Liver (tissue), 9 donors: ENCODE data around the gene TRDN. TPM values are rescaled to one million over a fixed set of nuclear protein-coding genes. Genes with fewer than 3 reads are reported as not detected.

ENCODE experiments used
- DNase-seq: peaks from one replicate; pipeline ENCODE4 v3.0.0-alpha.2; 2017; ENCODE audit warnings: low spot score
- H3K27ac ChIP-seq, 2 donors: one replicate each; pipeline ENCODE4 v1.7.0; 2013; ENCODE audit warnings: inconsistent platforms in 2 of 2, low read length in 2 of 2, control low read depth in 1 of 2, low read depth in 1 of 2, mild to moderate bottlenecking in 1 of 2
- H3K27me3 ChIP-seq, 4 donors: one replicate each; pipeline versions ENCODE4 v1.6.1 to v1.7.0; 2013; ENCODE audit warnings: low read length in 3 of 4, inconsistent platforms in 1 of 4, mild to moderate bottlenecking in 1 of 4, moderate library complexity in 1 of 4; ENCODE audit not compliant: control insufficient read depth in 4 of 4, insufficient read depth in 4 of 4
- H3K36me3 ChIP-seq, 4 donors: one replicate each; pipeline versions ENCODE4 v1.6.1 to v1.7.0; 2013; ENCODE audit warnings: low read length in 3 of 4, mild to moderate bottlenecking in 3 of 4, low read depth in 1 of 4, moderate library complexity in 1 of 4; ENCODE audit not compliant: control insufficient read depth in 4 of 4, insufficient read depth in 3 of 4
- H3K4me1 ChIP-seq, 4 donors: one replicate each; pipeline versions ENCODE4 v1.6.1 to v1.7.0; 2013; ENCODE audit warnings: low read length in 3 of 4, mild to moderate bottlenecking in 3 of 4, moderate library complexity in 1 of 4; ENCODE audit not compliant: control insufficient read depth in 4 of 4, insufficient read depth in 4 of 4
- H3K4me3 ChIP-seq, 3 donors: one replicate each; pipeline versions ENCODE4 v1.6.1 to v1.7.0; 2013; ENCODE audit warnings: low read length in 3 of 3, control low read depth in 1 of 3, low read depth in 1 of 3, mild to moderate bottlenecking in 1 of 3
- H3K9ac ChIP-seq, 2 donors: one replicate each; pipeline ENCODE4 v1.7.0; 2013; ENCODE audit warnings: low read length in 2 of 2, mild to moderate bottlenecking in 2 of 2, moderate library complexity in 2 of 2, control low read depth in 1 of 2, low read depth in 1 of 2
- H3K9me3 ChIP-seq, 4 donors: one replicate each; pipeline versions ENCODE4 v1.6.1 to v1.7.0; 2013; ENCODE audit warnings: low read length in 3 of 4; ENCODE audit not compliant: control insufficient read depth in 4 of 4
- FOXA1 ChIP-seq: IDR thresholded peaks from 2 replicates; pipeline ENCODE4 v1.6.1; 2016; ENCODE audit warnings: antibody characterized with exemption
- FOXA2 ChIP-seq: IDR thresholded peaks from 2 replicates; pipeline ENCODE4 v1.6.1; 2016; ENCODE audit warnings: antibody characterized with exemption
- GABPA ChIP-seq, 2 donors: IDR thresholded peaks in 1 of 2; conservative IDR thresholded peaks in 1 of 2; 2 replicates each; pipeline ENCODE4 v1.6.1; 2016; ENCODE audit warnings: antibody characterized with exemption in 2 of 2, mild to moderate bottlenecking in 1 of 2, moderate library complexity in 1 of 2
- HNF4A ChIP-seq, 2 donors: conservative IDR thresholded peaks; 2 replicates each; pipeline ENCODE4 v1.6.1; 2016; ENCODE audit warnings: antibody characterized with exemption in 2 of 2, mild to moderate bottlenecking in 2 of 2
- HNF4G ChIP-seq: IDR thresholded peaks from 2 replicates; pipeline ENCODE4 v1.6.1; 2016; ENCODE audit warnings: antibody characterized with exemption
- JUND ChIP-seq, 2 donors: IDR thresholded peaks; 2 replicates each; pipeline ENCODE4 v1.6.1; 2016; ENCODE audit warnings: antibody characterized with exemption in 2 of 2
- RAD21 ChIP-seq, 2 donors: IDR thresholded peaks; 2 replicates each; pipeline ENCODE4 v1.6.1; 2016; ENCODE audit warnings: antibody characterized with exemption in 2 of 2, mild to moderate bottlenecking in 2 of 2
- RXRA ChIP-seq, 2 donors: IDR thresholded peaks; 2 replicates each; pipeline ENCODE4 v1.6.1; 2017 to 2018; ENCODE audit warnings: antibody characterized with exemption in 2 of 2, mild to moderate bottlenecking in 1 of 2
- SP1 ChIP-seq: IDR thresholded peaks from 2 replicates; pipeline ENCODE4 v1.6.1; 2018; ENCODE audit warnings: antibody characterized with exemption, mild to moderate bottlenecking
- TAF1 ChIP-seq: conservative IDR thresholded peaks from 2 replicates; pipeline ENCODE4 v1.6.1; 2016; ENCODE audit warnings: antibody characterized with exemption, mild to moderate bottlenecking
- YY1 ChIP-seq: IDR thresholded peaks from 2 replicates; pipeline ENCODE4 v1.6.1; 2016; ENCODE audit warnings: antibody characterized with exemption, mild to moderate bottlenecking
- WGBS: extraction: QIAGEN DNeasy Blood & Tissue Kit; methylation state at CpG from one replicate; pipeline ENCODE4 v1.1.7; 2013; 5-methylcytosine and 5-hydroxymethylcytosine counted together
- polyA plus RNA-seq, 2 donors: library from polyadenylated mRNA; stranded (reverse) in 1 of 2; unstranded in 1 of 2; fragments of 200-250 nt in 1 of 2; fragments of >200 nt in 1 of 2; fragmentation: Nextera tagmentation in 1 of 2; extraction: Ambion mirVana in 1 of 2; gene quantifications; one replicate each; pipeline versions ENCODE4 v1.2.1 to v1.2.3, GENCODE V29; 2013 to 2015
- total RNA-seq, 2 donors: library from RNA; depleted of rRNA; stranded (reverse); fragments of >200 nt; gene quantifications; one replicate each; pipeline ENCODE4 v1.2.3, GENCODE V29; 2014
- TF ChIP-seq, protein P1 (sequence below): fragments of 150-350 bp; IDR thresholded peaks from 2 replicates; pipeline ENCODE4 v1.5.1; 2017; ENCODE audit warnings: improper control_type of control experiment, low read depth, low read length; ENCODE audit not compliant: missing input control
- TF ChIP-seq, protein P2 (sequence below): IDR thresholded peaks from 2 replicates; pipeline ENCODE4 v1.6.1; 2016; ENCODE audit warnings: antibody characterized with exemption
- TF ChIP-seq, protein P3 (sequence below): IDR thresholded peaks from 2 replicates; pipeline ENCODE4 v1.6.1; 2016; ENCODE audit warnings: antibody characterized with exemption, mild to moderate bottlenecking
- TF ChIP-seq, protein P4 (sequence below): IDR thresholded peaks from 2 replicates; pipeline ENCODE4 v1.6.1; 2016; ENCODE audit warnings: antibody characterized with exemption
- TF ChIP-seq, protein P5 (sequence below): IDR thresholded peaks from 2 replicates; pipeline ENCODE4 v1.6.1; 2016; ENCODE audit warnings: antibody characterized with exemption
- donor health status: healthy.
- donor health status: healthy.
- donor health status: healthy.
- donor health status: healthy.
- donor health status: healthy.

TRDN gene
- total and polyA plus RNA-seq, 4 donors: 0.08 to 0.79 TPM; not detected in 2

DNA sequence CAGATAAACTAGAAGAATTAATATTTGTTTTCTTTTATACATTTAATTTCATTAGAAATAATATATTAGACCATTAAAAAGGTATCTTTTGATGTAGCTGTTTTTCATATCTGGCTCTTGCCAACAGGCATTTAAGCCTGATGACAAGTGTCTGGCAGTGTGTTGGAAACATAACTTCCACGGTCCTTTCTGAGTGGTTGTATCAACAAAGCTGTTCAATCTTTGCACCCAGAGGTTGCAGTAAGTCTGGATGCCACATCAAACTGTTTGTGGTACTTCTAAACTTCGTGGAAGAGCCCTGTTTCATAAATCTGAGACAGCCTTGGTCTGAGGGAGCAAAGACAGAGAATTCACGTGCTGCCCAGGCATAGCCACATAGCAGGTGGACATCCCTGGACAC is 197.4 kb downstream of the TRDN start:
- 34% methylated on average over 3 of the region's 3 CpGs for WGBS
- no peaks in the 10 kb centered on the region for H3K4me1 ChIP-seq
- H3K9me3 ChIP-seq: no peaks in the 10 kb centered on the region
- no peak overlapping the region for H3K4me3 ChIP-seq
- no peaks in the 10 kb centered on the region for H3K36me3 ChIP-seq
- no peak for DNase-seq
- no peaks in the 10 kb centered on the region for H3K27me3 ChIP-seq
- H3K9ac ChIP-seq: no peak overlapping the region
- no peak overlapping the region for H3K27ac ChIP-seq
- TF ChIP-seq RAD21 (IDR thresholded peaks at IDR 0.05) (no peak), FOXA2 (no peak), TAF1 (no peak), GABPA (IDR thresholded peaks at IDR 0.05 in 1 of 2, conservative IDR thresholded peaks at IDR 0.05 in 1 of 2) (no peak), HNF4G (no peak)
- TF ChIP-seq, protein P1, sequence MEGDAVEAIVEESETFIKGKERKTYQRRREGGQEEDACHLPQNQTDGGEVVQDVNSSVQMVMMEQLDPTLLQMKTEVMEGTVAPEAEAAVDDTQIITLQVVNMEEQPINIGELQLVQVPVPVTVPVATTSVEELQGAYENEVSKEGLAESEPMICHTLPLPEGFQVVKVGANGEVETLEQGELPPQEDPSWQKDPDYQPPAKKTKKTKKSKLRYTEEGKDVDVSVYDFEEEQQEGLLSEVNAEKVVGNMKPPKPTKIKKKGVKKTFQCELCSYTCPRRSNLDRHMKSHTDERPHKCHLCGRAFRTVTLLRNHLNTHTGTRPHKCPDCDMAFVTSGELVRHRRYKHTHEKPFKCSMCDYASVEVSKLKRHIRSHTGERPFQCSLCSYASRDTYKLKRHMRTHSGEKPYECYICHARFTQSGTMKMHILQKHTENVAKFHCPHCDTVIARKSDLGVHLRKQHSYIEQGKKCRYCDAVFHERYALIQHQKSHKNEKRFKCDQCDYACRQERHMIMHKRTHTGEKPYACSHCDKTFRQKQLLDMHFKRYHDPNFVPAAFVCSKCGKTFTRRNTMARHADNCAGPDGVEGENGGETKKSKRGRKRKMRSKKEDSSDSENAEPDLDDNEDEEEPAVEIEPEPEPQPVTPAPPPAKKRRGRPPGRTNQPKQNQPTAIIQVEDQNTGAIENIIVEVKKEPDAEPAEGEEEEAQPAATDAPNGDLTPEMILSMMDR: no peak
- TF ChIP-seq, protein P2, sequence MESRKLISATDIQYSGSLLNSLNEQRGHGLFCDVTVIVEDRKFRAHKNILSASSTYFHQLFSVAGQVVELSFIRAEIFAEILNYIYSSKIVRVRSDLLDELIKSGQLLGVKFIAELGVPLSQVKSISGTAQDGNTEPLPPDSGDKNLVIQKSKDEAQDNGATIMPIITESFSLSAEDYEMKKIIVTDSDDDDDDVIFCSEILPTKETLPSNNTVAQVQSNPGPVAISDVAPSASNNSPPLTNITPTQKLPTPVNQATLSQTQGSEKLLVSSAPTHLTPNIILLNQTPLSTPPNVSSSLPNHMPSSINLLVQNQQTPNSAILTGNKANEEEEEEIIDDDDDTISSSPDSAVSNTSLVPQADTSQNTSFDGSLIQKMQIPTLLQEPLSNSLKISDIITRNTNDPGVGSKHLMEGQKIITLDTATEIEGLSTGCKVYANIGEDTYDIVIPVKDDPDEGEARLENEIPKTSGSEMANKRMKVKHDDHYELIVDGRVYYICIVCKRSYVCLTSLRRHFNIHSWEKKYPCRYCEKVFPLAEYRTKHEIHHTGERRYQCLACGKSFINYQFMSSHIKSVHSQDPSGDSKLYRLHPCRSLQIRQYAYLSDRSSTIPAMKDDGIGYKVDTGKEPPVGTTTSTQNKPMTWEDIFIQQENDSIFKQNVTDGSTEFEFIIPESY: no peak
- TF ChIP-seq, protein P3, sequence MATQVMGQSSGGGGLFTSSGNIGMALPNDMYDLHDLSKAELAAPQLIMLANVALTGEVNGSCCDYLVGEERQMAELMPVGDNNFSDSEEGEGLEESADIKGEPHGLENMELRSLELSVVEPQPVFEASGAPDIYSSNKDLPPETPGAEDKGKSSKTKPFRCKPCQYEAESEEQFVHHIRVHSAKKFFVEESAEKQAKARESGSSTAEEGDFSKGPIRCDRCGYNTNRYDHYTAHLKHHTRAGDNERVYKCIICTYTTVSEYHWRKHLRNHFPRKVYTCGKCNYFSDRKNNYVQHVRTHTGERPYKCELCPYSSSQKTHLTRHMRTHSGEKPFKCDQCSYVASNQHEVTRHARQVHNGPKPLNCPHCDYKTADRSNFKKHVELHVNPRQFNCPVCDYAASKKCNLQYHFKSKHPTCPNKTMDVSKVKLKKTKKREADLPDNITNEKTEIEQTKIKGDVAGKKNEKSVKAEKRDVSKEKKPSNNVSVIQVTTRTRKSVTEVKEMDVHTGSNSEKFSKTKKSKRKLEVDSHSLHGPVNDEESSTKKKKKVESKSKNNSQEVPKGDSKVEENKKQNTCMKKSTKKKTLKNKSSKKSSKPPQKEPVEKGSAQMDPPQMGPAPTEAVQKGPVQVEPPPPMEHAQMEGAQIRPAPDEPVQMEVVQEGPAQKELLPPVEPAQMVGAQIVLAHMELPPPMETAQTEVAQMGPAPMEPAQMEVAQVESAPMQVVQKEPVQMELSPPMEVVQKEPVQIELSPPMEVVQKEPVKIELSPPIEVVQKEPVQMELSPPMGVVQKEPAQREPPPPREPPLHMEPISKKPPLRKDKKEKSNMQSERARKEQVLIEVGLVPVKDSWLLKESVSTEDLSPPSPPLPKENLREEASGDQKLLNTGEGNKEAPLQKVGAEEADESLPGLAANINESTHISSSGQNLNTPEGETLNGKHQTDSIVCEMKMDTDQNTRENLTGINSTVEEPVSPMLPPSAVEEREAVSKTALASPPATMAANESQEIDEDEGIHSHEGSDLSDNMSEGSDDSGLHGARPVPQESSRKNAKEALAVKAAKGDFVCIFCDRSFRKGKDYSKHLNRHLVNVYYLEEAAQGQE: no peak

DNA sequence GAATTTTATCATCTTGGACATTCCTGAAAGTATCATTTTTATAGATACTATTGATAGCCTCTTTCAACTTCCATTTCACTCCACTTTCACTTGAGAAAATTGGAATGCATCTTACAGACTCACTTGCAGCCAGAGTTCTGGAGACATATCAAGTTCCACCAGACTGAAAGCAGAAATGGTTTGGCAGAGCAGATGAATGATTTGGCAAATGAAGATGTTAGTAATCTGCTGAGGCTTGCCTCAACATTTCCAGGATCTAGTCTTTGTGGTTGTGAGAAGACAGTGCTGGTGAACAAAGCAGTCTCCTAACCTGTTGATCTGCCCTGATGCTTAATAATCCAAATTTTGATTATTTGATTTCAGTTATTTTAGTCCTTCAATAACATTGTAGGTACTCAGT is 202.6 kb downstream of the TRDN start:
- no peaks in the 10 kb centered on the region for H3K4me1 ChIP-seq
- H3K4me3 ChIP-seq: no peak overlapping the region
- H3K9me3 ChIP-seq: no peaks in the 10 kb centered on the region
- H3K36me3 ChIP-seq: no peaks in the 10 kb centered on the region
- H3K27ac ChIP-seq: no peak overlapping the region
- no peak for DNase-seq
- no peaks in the 10 kb centered on the region for H3K27me3 ChIP-seq
- H3K9ac ChIP-seq: no peak overlapping the region
- TF ChIP-seq, protein P4, sequence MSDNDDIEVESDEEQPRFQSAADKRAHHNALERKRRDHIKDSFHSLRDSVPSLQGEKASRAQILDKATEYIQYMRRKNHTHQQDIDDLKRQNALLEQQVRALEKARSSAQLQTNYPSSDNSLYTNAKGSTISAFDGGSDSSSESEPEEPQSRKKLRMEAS: no peak
- TF ChIP-seq, protein P3: no peak
- no peak for TF ChIP-seq HNF4A (conservative IDR thresholded peaks at IDR 0.05)
- no peak for TF ChIP-seq YY1
- TF ChIP-seq JUND (IDR thresholded peaks at IDR 0.05): no peak
- TF ChIP-seq FOXA2: no peak
- TF ChIP-seq, protein P2: no peak
- TF ChIP-seq, protein P1: no peak
- no peak for TF ChIP-seq RXRA (IDR thresholded peaks at IDR 0.05)
- TF ChIP-seq FOXA1: no peak
- no peak for TF ChIP-seq SP1
- TF ChIP-seq, protein P5, sequence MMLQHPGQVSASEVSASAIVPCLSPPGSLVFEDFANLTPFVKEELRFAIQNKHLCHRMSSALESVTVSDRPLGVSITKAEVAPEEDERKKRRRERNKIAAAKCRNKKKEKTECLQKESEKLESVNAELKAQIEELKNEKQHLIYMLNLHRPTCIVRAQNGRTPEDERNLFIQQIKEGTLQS: no peak
